Neural cell (in vitro differentiated cells): Measurements from ENCODE around the gene LIMS2. TPM values are rescaled to one million over a fixed set of nuclear protein-coding genes. Genes with fewer than 3 reads are reported as not detected.

ENCODE experiments used
- H2AFZ ChIP-seq: fragments of 200-600, 300-800 bp; sonication (generic), shearing (Covaris generic); 2 replicates; pipeline ENCODE4 v1.6.0; 2014; ENCODE audit warnings: low read depth, mild to moderate bottlenecking, antibody characterized with exemption, low read length, moderate library complexity
- H3F3A ChIP-seq: fragments of 200-600 bp; shearing (Covaris generic); 2 replicates; pipeline ENCODE4 v1.6.1; 2016; ENCODE audit warnings: mild to moderate bottlenecking, moderate library complexity, mixed read lengths, antibody characterized with exemption, low read length; ENCODE audit not compliant: insufficient read depth, poor library complexity, severe bottlenecking
- H3K27ac ChIP-seq: fragments of 200-600, 300-800 bp; sonication (generic), shearing (Covaris generic); 2 replicates; pipeline ENCODE4 v1.5.1; 2014; ENCODE audit warnings: mild to moderate bottlenecking, low read length, moderate library complexity
- H3K27me3 ChIP-seq: fragments of 300-800, 200-600 bp; sonication (generic), shearing (Covaris generic); 2 replicates; pipeline ENCODE4 v1.6.0; 2014; ENCODE audit warnings: mild to moderate bottlenecking, low read depth, low read length, moderate library complexity; ENCODE audit not compliant: insufficient read depth
- H3K36me3 ChIP-seq: fragments of 300-800, 200-600 bp; sonication (generic), shearing (Covaris generic); 2 replicates; pipeline ENCODE4 v1.5.1; 2014; ENCODE audit warnings: mild to moderate bottlenecking, antibody characterized with exemption, low read length, moderate library complexity; ENCODE audit not compliant: insufficient read depth
- H3K4me2 ChIP-seq: fragments of 300-800, 200-600 bp; sonication (generic), shearing (Covaris generic); 2 replicates; pipeline ENCODE4 v1.6.0; 2014; ENCODE audit warnings: mild to moderate bottlenecking, low read length
- H3K4me3 ChIP-seq: fragments of 300-800, 200-600 bp; sonication (generic), shearing (Covaris generic); 2 replicates; pipeline ENCODE4 v1.5.1; 2014; ENCODE audit warnings: mild to moderate bottlenecking, low read length, moderate library complexity
- H3K79me2 ChIP-seq: fragments of 200-600 bp; shearing (Covaris generic); replicated peaks from 2 replicates; pipeline ENCODE4 v1.6.0; 2014; ENCODE audit warnings: mild to moderate bottlenecking, low read length, moderate library complexity; ENCODE audit not compliant: insufficient read depth
- H3K9ac ChIP-seq: fragments of 300-800, 200-600 bp; sonication (generic), shearing (Covaris generic); 2 replicates; pipeline ENCODE4 v1.6.1; 2016; ENCODE audit warnings: mild to moderate bottlenecking, low read length, mixed read lengths
- H3K9me2 ChIP-seq: fragments of 200-600 bp; shearing (Covaris generic); 2 replicates; pipeline ENCODE4 v1.6.1; 2016; ENCODE audit warnings: mild to moderate bottlenecking, low read length, mixed read lengths; ENCODE audit not compliant: insufficient read depth
- H3K9me3 ChIP-seq: fragments of 200-600, 300-800 bp; sonication (generic), shearing (Covaris generic); 2 replicates; pipeline ENCODE4 v1.6.1; 2016; ENCODE audit warnings: mild to moderate bottlenecking, mixed run types, low read length, moderate library complexity, mixed read lengths
- H4K20me1 ChIP-seq: fragments of 200-600 bp; shearing (Covaris generic); 2 replicates; pipeline ENCODE4 v1.6.1; 2016; ENCODE audit warnings: mild to moderate bottlenecking, mixed run types; ENCODE audit not compliant: insufficient read depth
- EP300 ChIP-seq: fragments of 450-650 bp; conservative IDR thresholded peaks from 2 replicates; pipeline ENCODE4 v1.6.1; 2014; ENCODE audit warnings: antibody characterized with exemption, mild to moderate bottlenecking, moderate library complexity; ENCODE audit not compliant: poor library complexity, severe bottlenecking
- EZH2 ChIP-seq: fragments of 200-600, 300-800 bp; shearing (Covaris generic), sonication (generic); IDR thresholded peaks from 2 replicates; pipeline ENCODE4 v1.6.1; 2014; ENCODE audit warnings: antibody characterized with exemption, low read length, borderline replicate concordance, mild to moderate bottlenecking; ENCODE audit not compliant: insufficient read depth, poor library complexity, severe bottlenecking
- MXI1 ChIP-seq: fragments of 450-650 bp; conservative IDR thresholded peaks from 2 replicates; pipeline ENCODE4 v1.6.1; 2014; ENCODE audit warnings: antibody characterized with exemption, mild to moderate bottlenecking; ENCODE audit not compliant: poor library complexity, severe bottlenecking
- POLR2AphosphoS5 ChIP-seq: IDR thresholded peaks from 2 replicates; pipeline ENCODE4 v1.6.1; 2012
- RAD21 ChIP-seq: fragments of 450-650 bp; conservative IDR thresholded peaks from 2 replicates; pipeline ENCODE4 v1.6.1; 2014; ENCODE audit warnings: antibody characterized with exemption, mild to moderate bottlenecking, moderate library complexity
- SMC3 ChIP-seq: fragments of 450-650 bp; conservative IDR thresholded peaks from 2 replicates; pipeline ENCODE4 v1.6.1; 2014; ENCODE audit warnings: antibody characterized with exemption, mild to moderate bottlenecking, moderate library complexity; ENCODE audit not compliant: poor library complexity
- TAF1 ChIP-seq: IDR thresholded peaks from 2 replicates; pipeline ENCODE4 v1.6.1; 2012; ENCODE audit warnings: low read depth
- polyA plus RNA-seq: library from polyadenylated mRNA; depleted of rRNA; stranded (reverse); fragments of >200 nt; gene quantifications from 2 replicates; pipeline ENCODE4 v1.2.3, GENCODE V29; 2014
- TF ChIP-seq, protein P1 (sequence below): fragments of 450-650 bp; IDR thresholded peaks from 2 replicates; pipeline ENCODE4 v1.5.1; 2014; ENCODE audit warnings: antibody characterized with exemption, mild to moderate bottlenecking, moderate library complexity; ENCODE audit not compliant: poor library complexity, severe bottlenecking
- TF ChIP-seq, protein P2 (sequence below): IDR thresholded peaks from 2 replicates; pipeline ENCODE4 v1.6.1; 2012; ENCODE audit warnings: borderline replicate concordance

The LIMS2 gene
- polyA plus RNA-seq, 1 donor from 2014 or later = not detected

DNA sequence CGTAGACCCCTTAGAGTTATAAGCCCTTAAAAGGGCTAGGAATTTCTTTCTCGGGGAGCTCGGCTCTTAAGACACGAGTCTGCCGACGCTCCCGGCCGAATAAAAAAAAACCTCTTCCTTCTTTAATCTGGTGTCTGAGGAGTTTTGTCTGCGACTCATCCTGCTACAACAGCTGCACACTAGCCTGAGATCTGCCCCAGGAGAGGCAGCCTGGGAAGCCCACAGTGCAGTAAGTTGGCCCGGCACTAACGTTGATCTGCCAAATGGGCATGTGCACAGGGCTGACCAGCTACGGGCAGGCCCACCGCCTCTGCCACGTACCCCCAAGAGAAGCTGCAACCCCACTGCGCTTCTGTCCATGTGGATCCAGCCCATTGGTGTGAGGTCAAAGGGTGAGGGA is 8.4 kb upstream of the LIMS2 start:
- Histone ChIP-seq H3K79me2 (no peaks in the 10 kb centered on the region), H3K4me2 (no peak overlapping the region), H3K36me3 (no peaks in the 10 kb centered on the region), H3K4me3 (no peak overlapping the region), H4K20me1 (no peaks in the 10 kb centered on the region), H3K27me3 (no peaks in the 10 kb centered on the region), H3K9ac (no peak overlapping the region), H3K27ac (no peak overlapping the region), H3K9me2 (no peaks in the 10 kb centered on the region), H3F3A (no peaks in the 10 kb centered on the region), H3K9me3 (no peaks in the 10 kb centered on the region), H2AFZ (no peak overlapping the region)
- TF ChIP-seq, protein P1, sequence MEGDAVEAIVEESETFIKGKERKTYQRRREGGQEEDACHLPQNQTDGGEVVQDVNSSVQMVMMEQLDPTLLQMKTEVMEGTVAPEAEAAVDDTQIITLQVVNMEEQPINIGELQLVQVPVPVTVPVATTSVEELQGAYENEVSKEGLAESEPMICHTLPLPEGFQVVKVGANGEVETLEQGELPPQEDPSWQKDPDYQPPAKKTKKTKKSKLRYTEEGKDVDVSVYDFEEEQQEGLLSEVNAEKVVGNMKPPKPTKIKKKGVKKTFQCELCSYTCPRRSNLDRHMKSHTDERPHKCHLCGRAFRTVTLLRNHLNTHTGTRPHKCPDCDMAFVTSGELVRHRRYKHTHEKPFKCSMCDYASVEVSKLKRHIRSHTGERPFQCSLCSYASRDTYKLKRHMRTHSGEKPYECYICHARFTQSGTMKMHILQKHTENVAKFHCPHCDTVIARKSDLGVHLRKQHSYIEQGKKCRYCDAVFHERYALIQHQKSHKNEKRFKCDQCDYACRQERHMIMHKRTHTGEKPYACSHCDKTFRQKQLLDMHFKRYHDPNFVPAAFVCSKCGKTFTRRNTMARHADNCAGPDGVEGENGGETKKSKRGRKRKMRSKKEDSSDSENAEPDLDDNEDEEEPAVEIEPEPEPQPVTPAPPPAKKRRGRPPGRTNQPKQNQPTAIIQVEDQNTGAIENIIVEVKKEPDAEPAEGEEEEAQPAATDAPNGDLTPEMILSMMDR = no peak
- TF ChIP-seq EZH2 (no peak), MXI1 (no peak), RAD21 (no peak), EP300 (no peak), POLR2AphosphoS5 (no peak), SMC3 (no peak), TAF1 (no peak)
- TF ChIP-seq, protein P2, sequence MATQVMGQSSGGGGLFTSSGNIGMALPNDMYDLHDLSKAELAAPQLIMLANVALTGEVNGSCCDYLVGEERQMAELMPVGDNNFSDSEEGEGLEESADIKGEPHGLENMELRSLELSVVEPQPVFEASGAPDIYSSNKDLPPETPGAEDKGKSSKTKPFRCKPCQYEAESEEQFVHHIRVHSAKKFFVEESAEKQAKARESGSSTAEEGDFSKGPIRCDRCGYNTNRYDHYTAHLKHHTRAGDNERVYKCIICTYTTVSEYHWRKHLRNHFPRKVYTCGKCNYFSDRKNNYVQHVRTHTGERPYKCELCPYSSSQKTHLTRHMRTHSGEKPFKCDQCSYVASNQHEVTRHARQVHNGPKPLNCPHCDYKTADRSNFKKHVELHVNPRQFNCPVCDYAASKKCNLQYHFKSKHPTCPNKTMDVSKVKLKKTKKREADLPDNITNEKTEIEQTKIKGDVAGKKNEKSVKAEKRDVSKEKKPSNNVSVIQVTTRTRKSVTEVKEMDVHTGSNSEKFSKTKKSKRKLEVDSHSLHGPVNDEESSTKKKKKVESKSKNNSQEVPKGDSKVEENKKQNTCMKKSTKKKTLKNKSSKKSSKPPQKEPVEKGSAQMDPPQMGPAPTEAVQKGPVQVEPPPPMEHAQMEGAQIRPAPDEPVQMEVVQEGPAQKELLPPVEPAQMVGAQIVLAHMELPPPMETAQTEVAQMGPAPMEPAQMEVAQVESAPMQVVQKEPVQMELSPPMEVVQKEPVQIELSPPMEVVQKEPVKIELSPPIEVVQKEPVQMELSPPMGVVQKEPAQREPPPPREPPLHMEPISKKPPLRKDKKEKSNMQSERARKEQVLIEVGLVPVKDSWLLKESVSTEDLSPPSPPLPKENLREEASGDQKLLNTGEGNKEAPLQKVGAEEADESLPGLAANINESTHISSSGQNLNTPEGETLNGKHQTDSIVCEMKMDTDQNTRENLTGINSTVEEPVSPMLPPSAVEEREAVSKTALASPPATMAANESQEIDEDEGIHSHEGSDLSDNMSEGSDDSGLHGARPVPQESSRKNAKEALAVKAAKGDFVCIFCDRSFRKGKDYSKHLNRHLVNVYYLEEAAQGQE = no peak

DNA sequence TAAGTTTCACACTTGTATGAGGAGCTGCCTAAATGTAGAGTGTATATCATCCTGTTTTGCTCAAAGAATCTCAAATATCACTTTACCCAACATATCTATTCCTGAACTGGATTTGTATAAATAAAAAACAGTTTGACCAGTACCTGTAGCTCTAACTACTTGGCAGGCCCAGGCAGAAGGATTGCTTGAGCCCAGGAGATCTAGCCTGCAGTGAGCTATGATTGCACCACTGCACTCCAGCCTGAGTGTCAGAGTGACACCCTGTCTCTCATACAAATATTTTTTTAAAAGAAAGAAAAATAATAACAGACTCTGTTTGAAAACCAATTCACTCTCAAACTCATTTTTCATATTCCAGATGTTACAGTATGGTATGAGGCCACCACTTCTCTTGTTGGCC is 7.7 kb upstream of the LIMS2 start:
- no peak overlapping the region for H3K4me3 ChIP-seq
- no peaks in the 10 kb centered on the region for H3K9me2 ChIP-seq
- no peaks in the 10 kb centered on the region for H3K36me3 ChIP-seq
- no peak overlapping the region for H3K9ac ChIP-seq
- H3K27me3 ChIP-seq = no peaks in the 10 kb centered on the region
- H3K9me3 ChIP-seq = no peaks in the 10 kb centered on the region
- H3K27ac ChIP-seq = no peak overlapping the region
- H4K20me1 ChIP-seq = no peaks in the 10 kb centered on the region
- H2AFZ ChIP-seq = no peak overlapping the region
- TF ChIP-seq POLR2AphosphoS5 (no peak), TAF1 (no peak), RAD21 (no peak), EZH2 (no peak), SMC3 (no peak), MXI1 (no peak), EP300 (no peak)
- TF ChIP-seq, protein P2 = no peak
- TF ChIP-seq, protein P1 = no peak
- no peak overlapping the region for H3K4me2 ChIP-seq
- no peaks in the 10 kb centered on the region for H3F3A ChIP-seq
- H3K79me2 ChIP-seq = no peaks in the 10 kb centered on the region
